ENCODE measurements around the gene ALPP. TPM values are rescaled to one million over a fixed set of nuclear protein-coding genes. Genes with fewer than 3 reads are reported as not detected.

Gene ALPP
- total RNA-seq, 4 donors from 2014 or later: not detected

GRCh38 chr2:232386740-232387450 lies 8.3 kb downstream of the ALPP start:
- Histone ChIP-seq H3K4me3 (replicated peaks in 1 of 3) (no peak overlapping the region), H3K9me3 (no peaks in the 10 kb centered on the region), H3K27ac (no peak overlapping the region), H3K36me3 (no peaks in the 10 kb centered on the region), H3K4me1 (peaks cover 5 to 25% of the 10 kb centered on the region in 2 donors), H3K27me3 (peaks cover 22% of the 10 kb centered on the region)
- intact Hi-C loops (cut with DNase I): no loop called here
- peak; percentile 12 to 16 for DNase-seq
- TF ChIP-seq POLR2A (IDR thresholded peaks at IDR 0.05): no peak
- TF ChIP-seq CTCF (IDR thresholded peaks at IDR 0.05): no peak
- 3 to 21% methylated on average over 13 to 43 of the region's 75 CpGs for WGBS, 2 donors

- Histone ChIP-seq H3K27ac (no peak overlapping the region), H3K4me3 (replicated peaks in 1 of 3) (no peak overlapping the region), H3K36me3 (no peaks in the 10 kb centered on the region), H3K27me3 (peaks cover 22% of the 10 kb centered on the region), H3K4me1 (peaks cover 5 to 25% of the 10 kb centered on the region in 2 donors), H3K9me3 (no peaks in the 10 kb centered on the region)
- intact Hi-C loops (cut with DNase I): no loop called here
- 8 to 11% methylated on average over 23 to 31 of the region's 50 CpGs for WGBS, 2 donors
- no peak for DNase-seq
- TF ChIP-seq CTCF (IDR thresholded peaks at IDR 0.05) (no peak), POLR2A (IDR thresholded peaks at IDR 0.05) (no peak)
Measured at GRCh38 chr2:232387451-232388171, 9.1 kb downstream of the ALPP start.

GRCh38 chr2:232388324-232388891 lies 9.9 kb downstream of the ALPP start:
- no peak for TF ChIP-seq POLR2A (IDR thresholded peaks at IDR 0.05)
- no peak for TF ChIP-seq CTCF (IDR thresholded peaks at IDR 0.05)
- intact Hi-C loops (cut with DNase I): no loop called here
- no peak overlapping the region for H3K27ac ChIP-seq
- no peak overlapping the region for H3K4me3 ChIP-seq (replicated peaks in 1 of 3)
- no peaks in the 10 kb centered on the region for H3K9me3 ChIP-seq
- peaks cover 5 to 25% of the 10 kb centered on the region in 2 donors for H3K4me1 ChIP-seq
- WGBS, 2 donors: 43 to 57% methylated on average over 1 to 2 of the region's 42 CpGs
- peaks cover 22% of the 10 kb centered on the region for H3K27me3 ChIP-seq
- H3K36me3 ChIP-seq: no peaks in the 10 kb centered on the region
- DNase-seq: no peak

GRCh38 chr2:232389327-232389726 lies 10.8 kb downstream of the ALPP start:
- Histone ChIP-seq H3K36me3 (no peaks in the 10 kb centered on the region), H3K27ac (no peak overlapping the region), H3K27me3 (peaks cover 22% of the 10 kb centered on the region), H3K4me1 (peaks cover 5 to 25% of the 10 kb centered on the region in 2 donors), H3K4me3 (replicated peaks in 1 of 3) (no peak overlapping the region), H3K9me3 (no peaks in the 10 kb centered on the region)
- intact Hi-C loops (cut with DNase I): no loop called here
- WGBS, 2 donors: 54 to 61% methylated on average over 6 of the region's 6 CpGs
- no peak for TF ChIP-seq POLR2A (IDR thresholded peaks at IDR 0.05)
- no peak for TF ChIP-seq CTCF (IDR thresholded peaks at IDR 0.05)
- DNase-seq: no peak

- no peak overlapping the region for H3K27ac ChIP-seq
- no peak for DNase-seq
- no peaks in the 10 kb centered on the region for H3K9me3 ChIP-seq
- TF ChIP-seq CTCF (IDR thresholded peaks at IDR 0.05): no peak
- no peak for TF ChIP-seq POLR2A (IDR thresholded peaks at IDR 0.05)
- no peaks in the 10 kb centered on the region for H3K36me3 ChIP-seq
- intact Hi-C loops (cut with DNase I): no loop called here
- peaks cover 5 to 25% of the 10 kb centered on the region in 2 donors for H3K4me1 ChIP-seq
- no peak overlapping the region for H3K4me3 ChIP-seq (replicated peaks in 1 of 3)
- 60 to 69% methylated on average over 3 of the region's 3 CpGs for WGBS, 2 donors
- H3K27me3 ChIP-seq: peaks cover 22% of the 10 kb centered on the region
Measured at GRCh38 chr2:232390661-232391060, 12.1 kb downstream of the ALPP start.
